Ishikawa (cell line): ENCODE results near the gene CAST.
A peak's percentile ranks its signal among the peaks of the same experiment; 100 is the strongest.

Experiments
- CREB1 ChIP-seq: IDR thresholded peaks from 2 replicates; pipeline ENCODE4 v1.6.1; 2012; ENCODE audit warnings: low read depth
- EP300 ChIP-seq: IDR thresholded peaks from 2 replicates; pipeline ENCODE4 v1.6.1; 2012; ENCODE audit warnings: borderline replicate concordance
- FOXM1 ChIP-seq: IDR thresholded peaks from 2 replicates; pipeline ENCODE4 v1.6.1; 2012; ENCODE audit warnings: low read depth, borderline replicate concordance
- RAD21 ChIP-seq: IDR thresholded peaks from 2 replicates; pipeline ENCODE4 v1.6.1; 2012; ENCODE audit warnings: low read depth
- REST ChIP-seq: IDR thresholded peaks from 2 replicates; pipeline ENCODE4 v1.6.1; 2012; ENCODE audit warnings: low read depth, mild to moderate bottlenecking
- TCF12 ChIP-seq: IDR thresholded peaks from 2 replicates; pipeline ENCODE4 v1.6.1; 2012; ENCODE audit warnings: low read depth
- YY1 ChIP-seq: IDR thresholded peaks from 2 replicates; pipeline ENCODE4 v1.6.1; 2012; ENCODE audit warnings: low read depth

GRCh38 chr5:96733771-96734500 is 71.8 kb downstream of the CAST start:
- TF ChIP-seq RAD21 = no peak
- TF ChIP-seq FOXM1 = peak; percentile 71; the same call in 1 of the 2 replicates
- no peak for TF ChIP-seq CREB1
- peak; percentile 69; the same call in 1 of the 2 replicates for TF ChIP-seq YY1
- TF ChIP-seq REST = no peak
- peak; percentile 85 for TF ChIP-seq EP300
- TF ChIP-seq TCF12 = peak; percentile 90
